OCI-LY3 (cell line): ENCODE measurements around the gene SARS2.

Experiments
- EZH2phosphoT487 ChIP-seq: fragments of 200-600 bp; shearing (Covaris generic); IDR thresholded peaks from 2 replicates; pipeline ENCODE4 v1.6.1; 2018; ENCODE audit warnings: antibody characterized with exemption, mixed run types, low read depth
- TF ChIP-seq, protein P1 (sequence below): fragments of 200-600, 300-600 bp; sonication (generic); IDR thresholded peaks from 2 replicates; pipeline ENCODE4 v1.5.1; 2014; ENCODE audit warnings: antibody characterized with exemption, low read length, low read depth

DNA sequence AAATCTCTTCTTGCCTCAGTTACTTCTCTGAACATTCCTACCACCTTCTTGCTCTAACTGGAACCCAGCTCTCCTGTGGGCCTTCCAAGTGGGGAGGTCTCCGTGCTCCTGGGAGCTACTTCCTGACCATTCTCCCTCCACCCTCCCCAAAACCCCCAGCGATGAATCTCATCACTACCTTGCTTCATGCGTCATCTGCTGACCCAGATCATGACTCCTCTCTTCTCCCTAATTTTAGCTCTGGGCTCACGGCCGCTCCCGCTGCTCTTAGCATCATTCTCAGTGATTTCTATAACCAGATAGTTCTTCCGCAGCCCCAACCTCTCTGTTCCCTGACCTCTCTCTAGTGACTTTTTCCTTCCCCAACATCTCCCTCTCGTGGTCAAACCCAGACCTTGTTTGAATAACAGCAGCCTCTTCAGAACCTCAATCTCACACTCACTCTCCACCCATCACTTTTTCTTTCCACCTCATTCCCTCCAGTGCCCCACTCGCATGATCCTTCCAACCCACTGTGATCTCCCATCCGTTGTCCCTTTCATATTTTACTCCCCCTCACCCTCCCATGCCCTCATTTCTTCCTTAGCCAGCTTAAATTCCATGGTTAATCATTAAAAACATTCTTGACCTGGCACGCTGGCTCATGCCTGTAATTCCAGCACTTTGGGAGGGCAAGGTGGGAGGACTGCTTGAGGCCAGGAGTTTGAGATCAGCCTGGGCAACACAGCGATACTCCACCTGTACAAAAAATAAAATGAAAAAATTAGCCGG is 22.0 kb upstream of the SARS2 start:
- TF ChIP-seq, protein P1, sequence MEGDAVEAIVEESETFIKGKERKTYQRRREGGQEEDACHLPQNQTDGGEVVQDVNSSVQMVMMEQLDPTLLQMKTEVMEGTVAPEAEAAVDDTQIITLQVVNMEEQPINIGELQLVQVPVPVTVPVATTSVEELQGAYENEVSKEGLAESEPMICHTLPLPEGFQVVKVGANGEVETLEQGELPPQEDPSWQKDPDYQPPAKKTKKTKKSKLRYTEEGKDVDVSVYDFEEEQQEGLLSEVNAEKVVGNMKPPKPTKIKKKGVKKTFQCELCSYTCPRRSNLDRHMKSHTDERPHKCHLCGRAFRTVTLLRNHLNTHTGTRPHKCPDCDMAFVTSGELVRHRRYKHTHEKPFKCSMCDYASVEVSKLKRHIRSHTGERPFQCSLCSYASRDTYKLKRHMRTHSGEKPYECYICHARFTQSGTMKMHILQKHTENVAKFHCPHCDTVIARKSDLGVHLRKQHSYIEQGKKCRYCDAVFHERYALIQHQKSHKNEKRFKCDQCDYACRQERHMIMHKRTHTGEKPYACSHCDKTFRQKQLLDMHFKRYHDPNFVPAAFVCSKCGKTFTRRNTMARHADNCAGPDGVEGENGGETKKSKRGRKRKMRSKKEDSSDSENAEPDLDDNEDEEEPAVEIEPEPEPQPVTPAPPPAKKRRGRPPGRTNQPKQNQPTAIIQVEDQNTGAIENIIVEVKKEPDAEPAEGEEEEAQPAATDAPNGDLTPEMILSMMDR, result peak; percentile 40
- no peak for TF ChIP-seq EZH2phosphoT487
